GM12874 (cell line): ENCODE results near the gene GNPAT.

ENCODE experiments used
- TF ChIP-seq, protein P1 (sequence below): IDR thresholded peaks from 2 replicates; pipeline ENCODE4 v1.5.1; 2011; ENCODE audit warnings: low read depth, mild to moderate bottlenecking, control low read depth, low read length, moderate library complexity; ENCODE audit not compliant: insufficient read depth

The GNPAT gene

DNA sequence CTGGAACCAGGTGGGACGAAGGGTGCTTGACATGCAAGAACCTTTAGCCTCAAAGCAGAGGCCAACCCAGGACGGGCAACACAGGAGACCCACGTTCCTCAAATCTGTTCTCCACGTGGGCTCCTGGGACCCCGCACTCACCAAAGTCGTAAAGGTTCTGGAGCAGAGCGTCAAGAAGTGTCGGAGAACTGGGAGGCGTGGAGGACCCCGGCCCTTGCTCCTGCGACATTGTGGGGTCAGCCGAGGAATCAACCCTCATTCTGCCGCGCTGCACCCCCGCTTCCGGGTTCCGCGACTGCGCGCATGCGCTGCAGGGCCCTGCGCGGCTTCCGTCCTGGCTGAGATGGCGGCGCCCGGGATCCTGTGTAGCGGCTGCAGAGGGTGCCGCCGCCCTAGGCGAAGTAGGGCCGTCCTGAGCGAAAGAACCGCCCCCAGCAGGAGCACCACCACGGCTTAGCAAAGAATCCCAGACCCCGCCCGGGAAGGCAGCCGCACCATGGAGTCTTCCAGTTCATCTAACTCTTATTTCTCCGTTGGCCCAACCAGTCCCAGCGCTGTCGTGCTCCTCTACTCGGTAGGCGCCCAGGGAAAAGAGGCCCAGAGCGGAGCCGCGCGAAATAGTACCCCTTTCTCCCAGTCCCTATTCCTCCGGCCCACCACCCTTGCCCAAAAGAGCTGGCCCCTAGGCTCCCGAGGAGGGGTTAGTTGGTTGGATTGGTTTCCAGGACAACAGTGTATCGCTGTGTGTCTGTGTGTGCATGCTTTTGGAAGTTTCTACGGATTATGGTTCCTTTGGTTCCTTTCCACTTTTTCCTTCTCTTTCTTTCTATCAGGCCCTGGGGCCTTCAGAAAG lies at the start of gene GNPAT:
TSS of gene GNPAT (plus strand) at position 330 of the 853 bp plus-strand sequence. CDS start at position 497, 167 bp downstream.
- TF ChIP-seq, protein P1, sequence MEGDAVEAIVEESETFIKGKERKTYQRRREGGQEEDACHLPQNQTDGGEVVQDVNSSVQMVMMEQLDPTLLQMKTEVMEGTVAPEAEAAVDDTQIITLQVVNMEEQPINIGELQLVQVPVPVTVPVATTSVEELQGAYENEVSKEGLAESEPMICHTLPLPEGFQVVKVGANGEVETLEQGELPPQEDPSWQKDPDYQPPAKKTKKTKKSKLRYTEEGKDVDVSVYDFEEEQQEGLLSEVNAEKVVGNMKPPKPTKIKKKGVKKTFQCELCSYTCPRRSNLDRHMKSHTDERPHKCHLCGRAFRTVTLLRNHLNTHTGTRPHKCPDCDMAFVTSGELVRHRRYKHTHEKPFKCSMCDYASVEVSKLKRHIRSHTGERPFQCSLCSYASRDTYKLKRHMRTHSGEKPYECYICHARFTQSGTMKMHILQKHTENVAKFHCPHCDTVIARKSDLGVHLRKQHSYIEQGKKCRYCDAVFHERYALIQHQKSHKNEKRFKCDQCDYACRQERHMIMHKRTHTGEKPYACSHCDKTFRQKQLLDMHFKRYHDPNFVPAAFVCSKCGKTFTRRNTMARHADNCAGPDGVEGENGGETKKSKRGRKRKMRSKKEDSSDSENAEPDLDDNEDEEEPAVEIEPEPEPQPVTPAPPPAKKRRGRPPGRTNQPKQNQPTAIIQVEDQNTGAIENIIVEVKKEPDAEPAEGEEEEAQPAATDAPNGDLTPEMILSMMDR = no peak

- TF ChIP-seq, protein P1 = no peak
Measured at GRCh38 chr1:231192620-231193163, 48.3 kb upstream of the GNPAT start.

DNA sequence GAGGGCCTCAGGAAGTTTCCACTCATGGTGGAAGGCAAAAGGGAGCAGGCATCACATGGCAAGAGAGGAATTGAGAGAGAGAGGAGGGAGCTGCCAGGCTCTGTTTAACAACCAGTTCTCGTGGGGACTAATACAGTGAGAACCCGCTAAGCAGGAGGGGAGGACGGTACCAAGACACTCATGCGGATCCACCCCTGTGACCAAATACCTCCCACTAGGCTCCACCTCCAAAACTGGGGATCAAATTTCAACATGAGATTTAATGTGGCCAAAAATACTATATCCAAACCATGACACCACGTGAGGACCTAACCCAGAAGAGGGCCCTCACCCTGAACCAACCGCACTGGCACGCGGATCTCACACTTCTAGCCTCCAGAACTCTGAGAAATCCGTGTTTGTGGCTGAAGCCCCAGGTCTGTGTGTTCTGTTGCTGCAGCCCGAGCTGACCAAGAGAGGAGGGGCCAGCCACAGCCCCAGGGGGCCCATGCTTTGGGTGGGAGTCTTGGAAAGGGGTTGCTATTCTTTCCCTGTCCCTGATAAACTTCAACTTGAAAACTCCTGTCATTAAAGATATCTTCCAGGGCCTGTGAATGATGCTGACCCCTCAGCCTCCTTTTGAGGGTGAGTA lies 47.2 kb upstream of the GNPAT start:
- TF ChIP-seq, protein P1 = no peak

DNA sequence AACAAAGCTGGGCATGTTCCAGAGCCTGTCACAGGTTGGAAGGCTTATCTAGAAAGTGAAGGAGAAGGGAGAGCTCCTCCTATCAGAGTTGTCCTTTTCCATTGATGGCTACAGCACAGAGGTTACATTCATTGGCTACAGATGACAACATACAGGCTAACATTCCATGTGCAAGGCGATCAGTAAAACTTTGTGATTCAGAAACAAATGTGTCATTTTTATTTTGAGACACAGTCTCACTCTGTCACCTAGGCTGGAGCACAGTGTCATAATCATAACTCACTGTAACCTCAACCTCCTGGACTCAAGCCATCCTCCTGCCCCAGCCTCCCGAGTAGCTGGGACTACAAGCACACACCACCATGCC lies 46.6 kb upstream of the GNPAT start:
- TF ChIP-seq, protein P1 = no peak

DNA sequence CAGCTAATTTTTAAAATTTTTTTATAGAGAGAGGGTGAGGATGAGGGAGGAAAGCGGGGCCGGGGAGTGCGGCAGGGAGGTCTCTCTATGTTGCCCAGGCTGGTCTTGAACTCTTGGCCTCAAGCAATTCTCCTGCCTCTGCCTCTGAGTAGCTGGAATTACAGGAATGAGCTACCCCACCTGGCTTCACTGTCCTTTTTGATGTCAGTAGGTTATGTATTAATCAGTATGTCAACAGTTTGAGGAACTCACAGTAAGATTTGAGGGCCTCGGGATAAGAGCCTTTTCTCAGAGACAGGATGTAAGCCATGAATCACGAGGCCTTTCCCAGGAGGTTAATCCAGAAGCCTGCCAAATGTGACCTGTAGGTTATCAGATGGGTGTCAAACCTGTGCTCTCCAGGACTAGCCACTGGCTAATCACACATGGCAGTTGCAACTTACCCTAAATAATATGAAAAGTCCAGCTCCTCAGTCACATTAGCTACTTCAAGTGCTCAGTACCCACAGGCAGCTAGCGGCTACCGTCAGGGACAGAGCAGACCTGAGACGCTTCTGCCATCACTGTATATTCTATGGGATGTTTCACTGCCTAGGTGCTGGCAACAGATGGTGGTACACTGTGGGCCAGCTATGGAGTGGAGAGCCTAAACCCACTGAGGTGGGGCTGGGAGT lies 46.0 kb upstream of the GNPAT start:
- TF ChIP-seq, protein P1 = no peak

- TF ChIP-seq, protein P1 = no peak
Measured at GRCh38 chr1:231196307-231196706, 44.7 kb upstream of the GNPAT start.

DNA sequence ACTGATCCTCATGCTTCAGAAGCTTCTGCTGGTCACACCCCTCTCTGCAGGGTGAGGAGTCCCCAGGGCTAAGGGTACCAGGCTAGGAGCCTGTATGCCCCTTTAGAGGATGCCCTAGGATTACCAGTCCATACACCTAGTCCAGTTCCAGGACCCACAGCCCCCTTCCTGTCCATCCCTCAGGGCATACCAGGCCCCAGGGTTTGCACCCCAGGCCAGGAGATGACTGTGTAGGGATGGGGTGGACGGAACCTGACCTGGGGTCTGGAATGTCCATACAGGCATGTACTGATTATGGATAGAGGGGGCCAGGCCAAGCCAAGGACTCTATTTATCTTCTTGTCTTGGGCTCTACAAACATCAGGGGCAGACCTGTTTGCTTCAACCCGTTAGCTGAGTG lies 44.3 kb upstream of the GNPAT start:
- TF ChIP-seq, protein P1 = no peak
